Neural cell (in vitro differentiated cells): ENCODE measurements around the gene RUNDC3A.

Experiments
- SMC3 ChIP-seq: fragments of 450-650 bp; conservative IDR thresholded peaks from 2 replicates; pipeline ENCODE4 v1.6.1; 2014; ENCODE audit warnings: antibody characterized with exemption, mild to moderate bottlenecking, moderate library complexity; ENCODE audit not compliant: poor library complexity
- TAF1 ChIP-seq: IDR thresholded peaks from 2 replicates; pipeline ENCODE4 v1.6.1; 2012; ENCODE audit warnings: low read depth
- TF ChIP-seq, protein P1 (sequence below): fragments of 450-650 bp; IDR thresholded peaks from 2 replicates; pipeline ENCODE4 v1.5.1; 2014; ENCODE audit warnings: antibody characterized with exemption, mild to moderate bottlenecking, moderate library complexity; ENCODE audit not compliant: poor library complexity, severe bottlenecking

DNA sequence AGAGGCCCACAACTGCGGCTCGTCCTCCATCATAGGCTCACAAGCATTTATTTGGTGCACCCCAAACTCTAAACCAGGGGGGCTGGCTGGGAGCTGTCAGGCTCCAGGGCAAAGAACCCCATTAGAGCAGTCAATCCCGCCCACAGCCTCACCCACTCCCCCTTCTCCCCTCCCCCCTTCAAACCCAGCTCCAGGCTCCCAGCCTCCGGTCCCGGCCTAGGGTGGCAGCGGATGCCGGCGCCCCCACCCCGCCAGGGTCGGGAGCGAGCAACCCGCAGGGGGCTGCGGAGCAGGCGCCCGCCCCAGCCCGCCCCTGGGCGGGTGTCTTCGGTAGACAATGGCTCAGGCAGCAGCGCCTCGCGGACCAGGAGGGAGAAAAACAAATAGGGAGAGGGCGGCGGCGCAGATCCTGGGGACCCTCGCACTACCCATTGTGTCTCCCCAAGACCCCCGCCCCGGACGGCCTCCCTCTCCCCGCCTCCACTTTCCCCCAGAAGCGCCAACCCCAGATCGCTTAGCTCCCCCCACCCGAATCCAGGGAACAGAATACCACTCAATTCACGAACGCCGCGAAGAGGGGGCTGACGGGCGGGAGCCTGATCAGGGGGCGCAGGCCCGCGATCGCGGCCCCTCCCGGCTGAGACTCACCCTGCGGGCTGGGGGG is 54.7 kb downstream of the RUNDC3A start:
- peak; percentile 36 for TF ChIP-seq TAF1
- TF ChIP-seq, protein P1, sequence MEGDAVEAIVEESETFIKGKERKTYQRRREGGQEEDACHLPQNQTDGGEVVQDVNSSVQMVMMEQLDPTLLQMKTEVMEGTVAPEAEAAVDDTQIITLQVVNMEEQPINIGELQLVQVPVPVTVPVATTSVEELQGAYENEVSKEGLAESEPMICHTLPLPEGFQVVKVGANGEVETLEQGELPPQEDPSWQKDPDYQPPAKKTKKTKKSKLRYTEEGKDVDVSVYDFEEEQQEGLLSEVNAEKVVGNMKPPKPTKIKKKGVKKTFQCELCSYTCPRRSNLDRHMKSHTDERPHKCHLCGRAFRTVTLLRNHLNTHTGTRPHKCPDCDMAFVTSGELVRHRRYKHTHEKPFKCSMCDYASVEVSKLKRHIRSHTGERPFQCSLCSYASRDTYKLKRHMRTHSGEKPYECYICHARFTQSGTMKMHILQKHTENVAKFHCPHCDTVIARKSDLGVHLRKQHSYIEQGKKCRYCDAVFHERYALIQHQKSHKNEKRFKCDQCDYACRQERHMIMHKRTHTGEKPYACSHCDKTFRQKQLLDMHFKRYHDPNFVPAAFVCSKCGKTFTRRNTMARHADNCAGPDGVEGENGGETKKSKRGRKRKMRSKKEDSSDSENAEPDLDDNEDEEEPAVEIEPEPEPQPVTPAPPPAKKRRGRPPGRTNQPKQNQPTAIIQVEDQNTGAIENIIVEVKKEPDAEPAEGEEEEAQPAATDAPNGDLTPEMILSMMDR, result no peak
- TF ChIP-seq SMC3, result no peak
